Measurements from ENCODE around the gene RALGAPA2. TPM values are rescaled to one million over a fixed set of nuclear protein-coding genes. Genes with fewer than 3 reads are reported as not detected.

The RALGAPA2 gene
- total RNA-seq, 1 donor from 2014 or later = 30.3 TPM

GRCh38 chr20:20734475-20734948 lies 22.1 kb upstream of the RALGAPA2 start:
- no peak for TF ChIP-seq CTCF (IDR thresholded peaks at IDR 0.05; ENCODE audit: unreplicated experiment)
- DNase-seq (ENCODE audit: low spot score) = no peak
- peaks cover 24% of the 10 kb centered on the region for H3K4me1 Mint-ChIP-seq (ENCODE audit: unreplicated experiment)
- no peaks in the 10 kb centered on the region for H3K36me3 Mint-ChIP-seq (ENCODE audit: low read depth, unreplicated experiment)
- no peak overlapping the region for H3K4me3 Mint-ChIP-seq (ENCODE audit: unreplicated experiment)
- H3K9me3 Mint-ChIP-seq (ENCODE audit: unreplicated experiment) = no peaks in the 10 kb centered on the region
- no peak overlapping the region for H3K27ac Mint-ChIP-seq (ENCODE audit: unreplicated experiment)
- peaks cover 2% of the 10 kb centered on the region for H3K27me3 Mint-ChIP-seq (ENCODE audit: unreplicated experiment)

DNA sequence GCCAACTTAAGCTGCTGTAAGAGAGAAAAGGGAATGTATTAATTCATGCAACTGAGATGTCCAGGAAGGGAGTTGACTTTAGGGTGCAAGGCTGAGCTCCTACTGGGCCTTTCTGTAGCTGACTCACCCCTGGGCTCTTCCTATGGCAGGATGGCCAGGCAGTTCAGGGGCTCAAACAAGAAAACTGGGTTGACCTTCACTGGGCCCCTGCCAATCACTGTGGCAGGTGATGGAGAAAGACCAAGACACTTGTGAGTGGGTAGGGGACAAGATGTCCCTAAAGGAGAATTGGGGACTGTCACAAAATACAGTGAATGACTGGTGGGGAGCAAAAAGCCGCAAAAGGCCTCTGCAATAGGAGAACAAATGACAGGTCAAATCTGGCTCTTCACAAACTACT lies 21.5 kb upstream of the RALGAPA2 start:
- H3K27ac Mint-ChIP-seq (ENCODE audit: unreplicated experiment) = no peak overlapping the region
- no peaks in the 10 kb centered on the region for H3K9me3 Mint-ChIP-seq (ENCODE audit: unreplicated experiment)
- no peak for DNase-seq (ENCODE audit: low spot score)
- no peak for TF ChIP-seq CTCF (IDR thresholded peaks at IDR 0.05; ENCODE audit: unreplicated experiment)
- H3K27me3 Mint-ChIP-seq (ENCODE audit: unreplicated experiment) = peaks cover 2% of the 10 kb centered on the region
- H3K36me3 Mint-ChIP-seq (ENCODE audit: low read depth, unreplicated experiment) = no peaks in the 10 kb centered on the region
- no peak overlapping the region for H3K4me3 Mint-ChIP-seq (ENCODE audit: unreplicated experiment)
- peaks cover 24% of the 10 kb centered on the region for H3K4me1 Mint-ChIP-seq (ENCODE audit: unreplicated experiment)

DNA sequence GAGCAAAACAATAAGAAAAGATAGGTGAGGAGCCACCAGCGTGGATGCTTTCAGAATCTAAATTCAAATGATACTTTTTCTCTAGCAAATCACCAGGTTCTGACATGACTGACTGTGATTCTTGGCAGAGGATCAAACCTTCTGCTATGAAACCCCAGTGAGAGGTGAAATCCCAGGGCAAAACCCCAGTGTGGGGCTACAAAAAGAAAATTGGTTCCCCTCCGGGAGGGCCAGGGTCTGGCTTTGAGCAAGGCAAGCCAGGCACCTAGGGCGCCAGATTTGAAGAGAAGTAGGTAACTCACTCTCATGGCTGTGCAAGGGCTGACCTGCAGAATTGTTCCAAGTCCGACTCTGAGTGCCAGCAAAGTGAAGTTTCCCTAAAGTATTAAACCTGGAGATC lies 20.2 kb upstream of the RALGAPA2 start:
- Mint-ChIP-seq H3K27me3 (ENCODE audit: unreplicated experiment) (peaks cover 2% of the 10 kb centered on the region), H3K4me3 (ENCODE audit: unreplicated experiment) (no peak overlapping the region), H3K27ac (ENCODE audit: unreplicated experiment) (no peak overlapping the region), H3K4me1 (ENCODE audit: unreplicated experiment) (peaks cover 24% of the 10 kb centered on the region), H3K9me3 (ENCODE audit: unreplicated experiment) (no peaks in the 10 kb centered on the region), H3K36me3 (ENCODE audit: low read depth, unreplicated experiment) (no peaks in the 10 kb centered on the region)
- TF ChIP-seq CTCF (IDR thresholded peaks at IDR 0.05; ENCODE audit: unreplicated experiment) = no peak
- DNase-seq (ENCODE audit: low spot score) = no peak

GRCh38 chr20:20731945-20732296 lies 19.5 kb upstream of the RALGAPA2 start:
- H3K4me3 Mint-ChIP-seq (ENCODE audit: unreplicated experiment) = no peak overlapping the region
- peaks cover 2% of the 10 kb centered on the region for H3K27me3 Mint-ChIP-seq (ENCODE audit: unreplicated experiment)
- no peaks in the 10 kb centered on the region for H3K36me3 Mint-ChIP-seq (ENCODE audit: low read depth, unreplicated experiment)
- DNase-seq (ENCODE audit: low spot score) = no peak
- H3K4me1 Mint-ChIP-seq (ENCODE audit: unreplicated experiment) = peaks cover 24% of the 10 kb centered on the region
- no peak overlapping the region for H3K27ac Mint-ChIP-seq (ENCODE audit: unreplicated experiment)
- no peak for TF ChIP-seq CTCF (IDR thresholded peaks at IDR 0.05; ENCODE audit: unreplicated experiment)
- no peaks in the 10 kb centered on the region for H3K9me3 Mint-ChIP-seq (ENCODE audit: unreplicated experiment)

- no peaks in the 10 kb centered on the region for H3K36me3 Mint-ChIP-seq (ENCODE audit: low read depth, unreplicated experiment)
- no peak for TF ChIP-seq CTCF (IDR thresholded peaks at IDR 0.05; ENCODE audit: unreplicated experiment)
- no peaks in the 10 kb centered on the region for H3K9me3 Mint-ChIP-seq (ENCODE audit: unreplicated experiment)
- H3K27ac Mint-ChIP-seq (ENCODE audit: unreplicated experiment) = peak overlapping the region; percentile 31
- H3K4me1 Mint-ChIP-seq (ENCODE audit: unreplicated experiment) = peaks cover 20% of the 10 kb centered on the region
- no peak for DNase-seq (ENCODE audit: low spot score)
- H3K4me3 Mint-ChIP-seq (ENCODE audit: unreplicated experiment) = no peak overlapping the region
- no peaks in the 10 kb centered on the region for H3K27me3 Mint-ChIP-seq (ENCODE audit: unreplicated experiment)
Measured at GRCh38 chr20:20731000-20731944, 18.8 kb upstream of the RALGAPA2 start.
